NCI-H460 (cell line): ENCODE data around the gene GLUL. TPM values are rescaled to one million over a fixed set of nuclear protein-coding genes. Genes with fewer than 3 reads are reported as not detected.

Experiments
- DNase-seq: peaks from one replicate; pipeline ENCODE4 v3.0.0-alpha.2; 2016; ENCODE audit warnings: low read depth; ENCODE audit errors: extremely low read depth
- polyA plus RNA-seq: library from polyadenylated mRNA; depleted of rRNA; stranded (reverse); fragments of >200 nt; gene quantifications from 2 replicates; pipeline ENCODE4 v1.2.3, GENCODE V29; 2014; cell fraction: nucleus; rRNA removed
- total RNA-seq: library from RNA; depleted of rRNA; stranded (reverse); fragments of >200 nt; shearing (Covaris generic); gene quantifications from 2 replicates; pipeline ENCODE4 v1.2.3, GENCODE V29; 2014; rRNA removed

Gene GLUL
- total RNA-seq: 91.0 and 106 TPM in 2 replicates
- polyA plus RNA-seq: 51.8 and 61.0 TPM in 2 replicates

DNA sequence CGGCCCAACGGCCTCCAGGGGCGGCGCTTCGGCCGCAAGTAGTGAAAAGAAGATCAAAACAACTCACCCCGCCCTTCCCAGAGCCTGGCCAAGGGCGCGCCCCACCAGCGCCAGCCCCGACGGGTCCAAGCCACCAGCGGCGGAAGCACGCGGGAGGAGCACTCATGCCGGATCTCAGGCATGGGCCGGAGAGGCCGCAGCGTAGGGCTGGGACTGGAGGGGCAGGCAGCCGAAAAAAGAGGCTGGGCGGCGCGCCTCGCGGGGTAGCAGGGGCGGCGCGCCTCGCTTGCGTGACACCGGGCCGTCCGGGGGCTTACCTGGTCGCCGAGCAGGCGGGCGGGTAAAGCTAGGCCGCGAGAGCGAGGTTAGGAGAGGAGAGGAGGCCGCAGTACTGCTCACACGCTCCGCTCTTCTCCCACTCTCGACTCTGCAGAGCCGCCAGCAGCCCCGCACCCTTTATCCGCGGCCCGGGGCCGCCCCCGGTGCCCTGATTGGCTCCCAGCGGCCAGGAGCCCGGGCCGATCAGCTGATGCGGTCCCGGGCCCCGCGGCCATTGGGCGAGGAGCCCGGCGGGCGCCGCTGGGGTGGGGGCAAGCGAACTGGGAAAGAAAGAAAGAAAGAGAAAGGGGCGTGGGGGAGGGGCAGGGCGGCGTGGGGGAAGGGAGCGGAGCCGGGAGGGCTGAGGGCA is at the start of gene GLUL:
Gene GLUL (minus strand): TSS at position 429 of the 688 bp plus-strand sequence. CDS start 3,053 bp downstream, outside the sequence.
- DNase-seq: peak; percentile 73

GRCh38 chr1:182438326-182438725 is 46.7 kb upstream of the GLUL start:
- DNase-seq: no peak

- no peak for DNase-seq
Observed at GRCh38 chr1:182433580-182433979, 42.0 kb upstream of the GLUL start.

GRCh38 chr1:182431278-182431677 is 39.7 kb upstream of the GLUL start:
- no peak for DNase-seq

GRCh38 chr1:182430263-182431068 is 38.9 kb upstream of the GLUL start:
- DNase-seq: no peak

GRCh38 chr1:182428043-182428442 is 36.5 kb upstream of the GLUL start:
- no peak for DNase-seq

DNA sequence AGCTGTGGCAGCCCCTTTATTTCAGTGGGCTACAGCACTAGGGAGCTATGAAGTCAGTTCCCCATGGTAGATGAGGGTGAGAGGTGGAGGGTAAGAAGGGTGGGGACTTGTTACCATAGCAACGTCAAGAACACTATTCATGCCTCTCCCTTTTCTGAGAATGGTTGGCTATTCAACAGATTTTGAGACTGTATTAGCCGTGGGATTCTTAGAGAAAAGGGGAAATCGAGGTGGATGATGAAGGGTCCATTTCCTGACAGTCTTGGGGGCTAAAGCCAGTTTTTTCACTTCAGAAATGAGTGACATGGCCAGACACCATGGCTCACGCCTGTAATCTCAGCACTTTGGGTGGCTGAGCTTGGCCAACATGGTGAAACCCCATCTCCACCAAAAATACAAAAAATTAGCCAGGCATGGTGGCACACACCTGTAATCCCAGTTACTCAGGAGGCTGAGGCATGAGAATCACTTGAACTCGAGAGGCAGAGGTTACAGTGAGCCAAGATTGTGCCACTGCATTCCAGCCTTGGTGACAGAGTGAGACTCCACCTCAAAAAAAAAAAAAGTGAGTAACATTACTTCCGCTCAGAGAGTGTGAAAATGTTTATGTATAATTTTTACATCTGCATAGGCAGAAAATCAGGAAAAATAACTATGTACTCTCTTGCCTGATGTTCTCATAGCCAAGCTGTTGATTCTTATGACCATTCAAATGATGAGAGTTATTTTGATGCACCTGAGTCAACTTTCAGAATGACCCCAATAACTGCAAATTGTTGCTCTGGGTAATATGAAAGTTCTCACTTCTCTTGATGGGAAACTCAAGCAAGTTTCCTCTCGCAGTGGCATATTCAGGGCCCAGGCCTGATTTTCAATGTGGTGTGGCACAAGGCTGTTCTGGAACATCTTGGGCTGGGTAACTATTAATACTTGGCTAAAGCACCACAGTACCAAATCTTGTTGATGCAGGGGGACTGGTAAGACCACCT is 35.1 kb upstream of the GLUL start:
- DNase-seq: no peak

DNA sequence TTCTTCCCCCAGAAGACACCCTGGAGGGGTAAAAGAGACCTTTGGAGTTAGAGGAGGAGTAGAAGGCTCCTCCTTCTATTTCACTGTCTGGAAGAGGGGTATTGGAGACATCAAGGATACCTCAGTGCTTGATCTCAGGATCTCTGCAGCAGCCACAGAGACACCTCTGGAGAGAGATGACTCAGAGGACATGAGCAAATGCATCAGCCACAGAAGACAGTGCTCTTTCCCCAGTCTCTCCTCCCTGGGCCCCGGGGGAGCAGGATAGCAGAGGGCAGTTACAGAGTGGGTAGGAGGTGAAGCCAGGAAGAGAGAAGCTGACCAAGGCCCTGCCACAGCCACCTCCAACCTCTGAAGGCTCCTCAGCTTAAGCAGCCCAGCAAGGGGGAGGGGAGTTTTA is 24.2 kb upstream of the GLUL start:
- DNase-seq: no peak

- DNase-seq: no peak
Observed at GRCh38 chr1:182413969-182414368, 22.4 kb upstream of the GLUL start.

DNA sequence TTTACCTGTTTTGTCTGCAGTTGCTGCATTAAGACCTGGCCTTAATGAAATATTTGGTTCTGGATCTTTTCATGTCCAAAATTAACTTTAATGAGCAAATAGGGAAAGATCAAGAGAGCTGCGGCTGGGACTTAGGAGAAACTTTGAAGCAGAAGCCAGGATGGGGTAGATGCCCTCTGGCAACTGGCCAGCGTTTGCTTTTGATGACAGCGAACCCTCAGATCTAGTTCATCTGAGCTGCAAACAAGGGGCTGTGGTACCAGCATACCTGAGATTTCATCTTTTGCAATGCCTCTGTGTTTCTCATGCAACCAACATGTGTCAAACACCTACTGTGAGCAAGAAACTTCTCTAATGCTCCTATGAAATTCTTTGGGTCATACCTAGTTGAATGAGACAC is 21.9 kb upstream of the GLUL start:
- DNase-seq: no peak

DNA sequence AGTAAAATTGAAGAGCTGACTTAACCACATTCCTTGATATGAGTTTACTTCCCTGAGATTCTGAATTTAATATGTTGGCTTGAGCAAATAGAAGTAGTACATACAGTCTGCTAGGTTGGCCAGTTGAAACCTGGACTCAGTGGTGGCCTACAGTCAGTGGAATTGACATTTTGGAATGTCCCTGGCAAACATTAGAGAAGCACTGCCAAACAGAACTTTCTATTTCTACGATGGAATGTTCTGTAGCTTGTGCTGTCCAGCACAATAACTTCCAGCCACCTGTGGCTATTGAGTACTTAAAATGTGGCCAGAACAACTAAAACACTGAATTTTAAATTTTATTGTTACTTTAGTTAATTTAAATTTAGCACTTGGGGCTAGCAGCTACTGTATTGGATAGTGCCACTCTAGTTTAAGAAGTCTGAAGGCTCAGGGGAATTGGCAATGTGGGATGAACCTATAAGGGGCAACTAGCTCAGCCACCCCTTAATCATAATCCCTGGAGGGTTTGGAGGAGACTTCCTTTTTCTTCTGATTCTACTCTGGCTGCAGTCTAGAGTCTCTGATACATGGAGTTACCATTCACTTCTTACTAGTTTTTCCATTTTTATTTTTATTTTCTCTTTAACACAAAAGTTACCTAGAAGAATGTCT is 19.2 kb upstream of the GLUL start:
- no peak for DNase-seq

GRCh38 chr1:182410138-182410537 is 18.5 kb upstream of the GLUL start:
- DNase-seq: no peak

- no peak for DNase-seq
Observed at GRCh38 chr1:182408435-182409075, 17.0 kb upstream of the GLUL start.

GRCh38 chr1:182407724-182408123 is 16.1 kb upstream of the GLUL start:
- no peak for DNase-seq

DNA sequence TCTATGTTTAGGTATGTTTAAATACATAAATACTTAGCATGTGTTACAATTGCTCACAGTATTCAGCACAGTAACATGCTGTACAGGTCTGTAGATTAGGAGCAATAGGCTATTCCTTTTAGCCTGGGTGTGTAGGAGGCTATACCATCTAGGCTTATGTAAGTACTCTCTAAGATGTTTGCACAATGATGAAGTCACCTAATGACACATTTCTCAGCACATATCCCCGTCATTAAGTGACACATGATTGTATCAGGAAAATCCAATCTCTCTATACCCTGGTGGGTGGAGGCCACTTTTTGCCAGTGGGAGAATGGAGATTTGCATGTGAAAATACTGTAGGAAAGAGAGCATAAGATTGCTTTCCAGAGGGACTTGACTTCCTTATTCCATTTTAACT is 14.4 kb upstream of the GLUL start:
- peak; percentile 25 for DNase-seq

GRCh38 chr1:182405578-182405977 is 14.0 kb upstream of the GLUL start:
- DNase-seq: no peak

DNA sequence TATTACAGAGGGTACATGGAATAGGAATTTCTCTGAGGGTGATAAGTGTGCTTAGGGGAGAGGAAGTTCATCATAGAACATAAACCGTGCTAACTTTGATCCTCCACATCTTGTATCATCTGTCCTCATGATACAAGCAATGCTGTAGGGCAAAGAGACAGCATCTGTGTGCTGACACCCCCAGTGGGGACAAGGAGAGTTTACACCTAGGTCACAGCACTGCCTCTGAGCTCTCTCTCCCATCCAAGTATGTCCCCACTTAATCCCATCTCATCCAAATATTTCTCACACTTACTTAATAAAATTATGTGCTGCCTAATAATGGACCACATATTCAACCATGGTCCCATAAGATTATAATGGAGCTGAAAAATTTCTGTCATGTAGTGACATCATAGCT is 13.2 kb upstream of the GLUL start:
- DNase-seq: no peak

DNA sequence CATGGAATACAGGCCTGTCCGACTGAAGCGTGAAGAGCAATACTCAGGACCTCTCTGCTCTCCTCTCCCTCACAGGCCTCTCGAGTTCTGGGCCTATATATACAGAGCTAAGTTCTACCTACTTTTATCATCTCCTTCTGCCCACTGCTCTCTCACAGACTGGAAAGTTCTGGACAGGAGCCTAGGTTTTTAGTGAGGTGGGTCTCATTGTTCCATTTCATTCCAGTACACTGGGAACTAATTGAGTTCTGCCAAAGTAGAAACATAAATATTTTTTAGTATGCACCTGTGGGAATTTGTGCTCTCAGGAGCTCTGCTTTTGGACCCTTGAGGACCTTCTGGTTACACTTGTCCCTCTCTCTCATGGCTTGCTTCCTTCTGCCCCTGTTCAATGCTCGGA is 9.0 kb upstream of the GLUL start, which contains the start of gene TEDDM1:
Gene TEDDM1 (minus strand): TSS at position 101 of the 400 bp plus-strand sequence. CDS start 182 bp downstream, outside the sequence.
- DNase-seq: no peak

DNA sequence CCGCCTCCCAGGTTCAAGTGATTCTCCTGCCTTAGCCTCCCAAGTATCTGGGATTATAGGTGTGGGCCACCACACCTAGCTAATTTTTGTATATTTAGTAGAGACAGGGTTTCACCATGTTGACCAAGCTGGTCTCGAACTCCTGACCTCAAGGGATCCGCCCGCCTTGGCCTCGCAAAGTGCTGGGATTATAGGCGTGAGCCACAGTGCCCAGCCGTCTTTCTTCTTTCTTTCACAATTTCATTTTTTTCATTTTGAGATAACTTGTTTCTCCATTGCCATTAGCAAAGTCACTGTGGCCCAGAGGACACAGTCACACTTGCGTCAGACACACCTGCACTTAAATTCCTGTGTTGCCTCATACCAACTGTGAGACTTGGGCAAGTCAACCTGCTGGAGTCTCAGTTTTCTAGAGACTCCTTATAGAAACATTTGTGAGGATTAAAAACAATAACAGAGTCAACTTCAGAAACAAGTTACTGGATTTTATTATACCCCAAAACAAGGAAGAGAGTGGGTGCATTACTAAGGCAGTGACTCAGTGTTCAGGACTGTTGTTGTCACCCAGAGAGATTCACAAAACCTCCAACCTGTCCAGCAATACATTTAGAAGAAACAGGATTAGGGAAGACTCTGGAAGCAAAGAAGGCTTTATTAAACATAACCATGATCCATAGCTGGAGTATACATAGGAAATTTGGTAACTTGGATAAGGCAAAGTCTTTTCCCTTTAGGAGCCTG is 6.2 kb upstream of the GLUL start:
- no peak for DNase-seq
